Liver (tissue), 3 donors: Measurements from ENCODE around the gene SLC31A1.

ENCODE experiments used
- EGR1 ChIP-seq, 2 donors: IDR thresholded peaks; 2 replicates each; pipeline ENCODE4 v1.6.1; 2016 to 2018; ENCODE audit warnings: antibody characterized with exemption in 2 of 2, low read depth in 2 of 2
- FOXA1 ChIP-seq: IDR thresholded peaks from 2 replicates; pipeline ENCODE4 v1.6.1; 2016; ENCODE audit warnings: antibody characterized with exemption
- FOXA2 ChIP-seq: IDR thresholded peaks from 2 replicates; pipeline ENCODE4 v1.6.1; 2016; ENCODE audit warnings: antibody characterized with exemption
- GABPA ChIP-seq, 2 donors: IDR thresholded peaks in 1 of 2; conservative IDR thresholded peaks in 1 of 2; 2 replicates each; pipeline ENCODE4 v1.6.1; 2016; ENCODE audit warnings: antibody characterized with exemption in 2 of 2, mild to moderate bottlenecking in 1 of 2, moderate library complexity in 1 of 2
- HNF4A ChIP-seq, 2 donors: conservative IDR thresholded peaks; 2 replicates each; pipeline ENCODE4 v1.6.1; 2016; ENCODE audit warnings: antibody characterized with exemption in 2 of 2, mild to moderate bottlenecking in 2 of 2
- JUND ChIP-seq, 2 donors: IDR thresholded peaks; 2 replicates each; pipeline ENCODE4 v1.6.1; 2016; ENCODE audit warnings: antibody characterized with exemption in 2 of 2
- RAD21 ChIP-seq, 2 donors: IDR thresholded peaks; 2 replicates each; pipeline ENCODE4 v1.6.1; 2016; ENCODE audit warnings: antibody characterized with exemption in 2 of 2, mild to moderate bottlenecking in 2 of 2
- SP1 ChIP-seq: IDR thresholded peaks from 2 replicates; pipeline ENCODE4 v1.6.1; 2018; ENCODE audit warnings: antibody characterized with exemption, mild to moderate bottlenecking
- TAF1 ChIP-seq: conservative IDR thresholded peaks from 2 replicates; pipeline ENCODE4 v1.6.1; 2016; ENCODE audit warnings: antibody characterized with exemption, mild to moderate bottlenecking
- YY1 ChIP-seq: IDR thresholded peaks from 2 replicates; pipeline ENCODE4 v1.6.1; 2016; ENCODE audit warnings: antibody characterized with exemption, mild to moderate bottlenecking
- ZBTB33 ChIP-seq: IDR thresholded peaks from 2 replicates; pipeline ENCODE4 v1.6.1; 2016; ENCODE audit warnings: antibody characterized with exemption
- TF ChIP-seq, protein P1 (sequence below): IDR thresholded peaks from 2 replicates; pipeline ENCODE4 v1.6.1; 2016; ENCODE audit warnings: antibody characterized with exemption, mild to moderate bottlenecking
- TF ChIP-seq, protein P2 (sequence below): fragments of 150-350 bp; IDR thresholded peaks from 2 replicates; pipeline ENCODE4 v1.5.1; 2017; ENCODE audit warnings: improper control_type of control experiment, low read depth, low read length; ENCODE audit not compliant: missing input control
- TF ChIP-seq, protein P3 (sequence below): IDR thresholded peaks from 2 replicates; pipeline ENCODE4 v1.6.1; 2016; ENCODE audit warnings: antibody characterized with exemption
- donor health status: healthy.
- donor health status: healthy.

DNA sequence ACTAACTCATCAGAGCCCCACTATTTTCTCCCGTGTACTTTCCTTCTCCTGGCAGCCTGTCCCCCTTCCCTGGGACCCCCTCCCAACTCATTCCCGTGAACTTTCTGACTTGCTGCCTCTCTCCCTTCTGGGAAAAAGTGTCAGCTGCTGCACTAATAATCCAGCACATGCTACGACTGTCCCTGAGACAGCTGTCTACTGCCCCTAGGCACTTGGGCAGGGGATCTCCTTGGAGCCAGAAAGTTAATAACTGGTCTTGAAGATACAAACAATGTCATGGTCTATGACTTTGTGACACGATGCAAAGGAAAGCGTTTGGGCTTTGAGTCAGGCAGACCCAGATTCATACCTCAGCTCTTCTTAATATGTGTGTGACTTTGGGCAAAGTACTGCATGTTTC lies 91.9 kb downstream of the SLC31A1 start:
- TF ChIP-seq, protein P1, sequence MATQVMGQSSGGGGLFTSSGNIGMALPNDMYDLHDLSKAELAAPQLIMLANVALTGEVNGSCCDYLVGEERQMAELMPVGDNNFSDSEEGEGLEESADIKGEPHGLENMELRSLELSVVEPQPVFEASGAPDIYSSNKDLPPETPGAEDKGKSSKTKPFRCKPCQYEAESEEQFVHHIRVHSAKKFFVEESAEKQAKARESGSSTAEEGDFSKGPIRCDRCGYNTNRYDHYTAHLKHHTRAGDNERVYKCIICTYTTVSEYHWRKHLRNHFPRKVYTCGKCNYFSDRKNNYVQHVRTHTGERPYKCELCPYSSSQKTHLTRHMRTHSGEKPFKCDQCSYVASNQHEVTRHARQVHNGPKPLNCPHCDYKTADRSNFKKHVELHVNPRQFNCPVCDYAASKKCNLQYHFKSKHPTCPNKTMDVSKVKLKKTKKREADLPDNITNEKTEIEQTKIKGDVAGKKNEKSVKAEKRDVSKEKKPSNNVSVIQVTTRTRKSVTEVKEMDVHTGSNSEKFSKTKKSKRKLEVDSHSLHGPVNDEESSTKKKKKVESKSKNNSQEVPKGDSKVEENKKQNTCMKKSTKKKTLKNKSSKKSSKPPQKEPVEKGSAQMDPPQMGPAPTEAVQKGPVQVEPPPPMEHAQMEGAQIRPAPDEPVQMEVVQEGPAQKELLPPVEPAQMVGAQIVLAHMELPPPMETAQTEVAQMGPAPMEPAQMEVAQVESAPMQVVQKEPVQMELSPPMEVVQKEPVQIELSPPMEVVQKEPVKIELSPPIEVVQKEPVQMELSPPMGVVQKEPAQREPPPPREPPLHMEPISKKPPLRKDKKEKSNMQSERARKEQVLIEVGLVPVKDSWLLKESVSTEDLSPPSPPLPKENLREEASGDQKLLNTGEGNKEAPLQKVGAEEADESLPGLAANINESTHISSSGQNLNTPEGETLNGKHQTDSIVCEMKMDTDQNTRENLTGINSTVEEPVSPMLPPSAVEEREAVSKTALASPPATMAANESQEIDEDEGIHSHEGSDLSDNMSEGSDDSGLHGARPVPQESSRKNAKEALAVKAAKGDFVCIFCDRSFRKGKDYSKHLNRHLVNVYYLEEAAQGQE, result no peak
- TF ChIP-seq EGR1 (IDR thresholded peaks at IDR 0.05; ENCODE audit: low read depth in 2 of 2), result no peak
- TF ChIP-seq, protein P2, sequence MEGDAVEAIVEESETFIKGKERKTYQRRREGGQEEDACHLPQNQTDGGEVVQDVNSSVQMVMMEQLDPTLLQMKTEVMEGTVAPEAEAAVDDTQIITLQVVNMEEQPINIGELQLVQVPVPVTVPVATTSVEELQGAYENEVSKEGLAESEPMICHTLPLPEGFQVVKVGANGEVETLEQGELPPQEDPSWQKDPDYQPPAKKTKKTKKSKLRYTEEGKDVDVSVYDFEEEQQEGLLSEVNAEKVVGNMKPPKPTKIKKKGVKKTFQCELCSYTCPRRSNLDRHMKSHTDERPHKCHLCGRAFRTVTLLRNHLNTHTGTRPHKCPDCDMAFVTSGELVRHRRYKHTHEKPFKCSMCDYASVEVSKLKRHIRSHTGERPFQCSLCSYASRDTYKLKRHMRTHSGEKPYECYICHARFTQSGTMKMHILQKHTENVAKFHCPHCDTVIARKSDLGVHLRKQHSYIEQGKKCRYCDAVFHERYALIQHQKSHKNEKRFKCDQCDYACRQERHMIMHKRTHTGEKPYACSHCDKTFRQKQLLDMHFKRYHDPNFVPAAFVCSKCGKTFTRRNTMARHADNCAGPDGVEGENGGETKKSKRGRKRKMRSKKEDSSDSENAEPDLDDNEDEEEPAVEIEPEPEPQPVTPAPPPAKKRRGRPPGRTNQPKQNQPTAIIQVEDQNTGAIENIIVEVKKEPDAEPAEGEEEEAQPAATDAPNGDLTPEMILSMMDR, result no peak
- no peak for TF ChIP-seq YY1
- TF ChIP-seq FOXA2, result no peak
- TF ChIP-seq TAF1, result no peak
- TF ChIP-seq HNF4A (conservative IDR thresholded peaks at IDR 0.05), result no peak
- no peak for TF ChIP-seq JUND (IDR thresholded peaks at IDR 0.05)
- no peak for TF ChIP-seq ZBTB33
- TF ChIP-seq SP1, result no peak
- TF ChIP-seq, protein P3, sequence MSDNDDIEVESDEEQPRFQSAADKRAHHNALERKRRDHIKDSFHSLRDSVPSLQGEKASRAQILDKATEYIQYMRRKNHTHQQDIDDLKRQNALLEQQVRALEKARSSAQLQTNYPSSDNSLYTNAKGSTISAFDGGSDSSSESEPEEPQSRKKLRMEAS, result no peak
- TF ChIP-seq RAD21 (IDR thresholded peaks at IDR 0.05), result no peak
- TF ChIP-seq FOXA1, result no peak
- TF ChIP-seq GABPA (IDR thresholded peaks at IDR 0.05 in 1 of 2, conservative IDR thresholded peaks at IDR 0.05 in 1 of 2), result no peak
